GM21381 (cell line): Measurements from ENCODE around the gene APMAP.
A peak's percentile ranks its signal among the peaks of the same experiment; 100 is the strongest.
"Not testable (repeated sequence)": the region's sequence is repeated elsewhere in the genome, so short reads cannot be mapped to it uniquely, and the experiment has no call there.

Experiments
- ATAC-seq: cut with Tn5 transposase; IDR thresholded peaks from one replicate; pipeline ENCODE4 v1.9.1; 2021; ENCODE audit warnings: mild to moderate bottlenecking, moderate library complexity; ENCODE audit not compliant: unreplicated experiment

APMAP gene

GRCh38 chr20:24955045-24955444 lies 37.5 kb downstream of the APMAP start:
- ATAC-seq = peak; percentile 89

GRCh38 chr20:24954566-24954965 lies 38.0 kb downstream of the APMAP start:
- no peak for ATAC-seq

- no peak for ATAC-seq
These were observed 38.4 kb downstream of the APMAP start for GRCh38 chr20:24954151-24954550.

- no peak for ATAC-seq
These were observed 38.9 kb downstream of the APMAP start for GRCh38 chr20:24953621-24954133.

- no peak for ATAC-seq
These were observed 39.4 kb downstream of the APMAP start for GRCh38 chr20:24953209-24953575.

- ATAC-seq = no peak
These were observed 40.0 kb downstream of the APMAP start for GRCh38 chr20:24952376-24953208.

- ATAC-seq = no peak
These were observed 40.9 kb downstream of the APMAP start for GRCh38 chr20:24951536-24952083.

- no peak for ATAC-seq
These were observed 41.6 kb downstream of the APMAP start for GRCh38 chr20:24950836-24951525.

GRCh38 chr20:24950128-24950835 lies 42.3 kb downstream of the APMAP start:
- ATAC-seq = no peak

- ATAC-seq = no peak
These were observed 42.8 kb downstream of the APMAP start for GRCh38 chr20:24949756-24950127.

- ATAC-seq = peak; percentile 54
These were observed 43.4 kb downstream of the APMAP start, which contains the start of gene CST7 for GRCh38 chr20:24948939-24949679. CST7 (plus strand) TSS chr20:24949269; CDS start chr20:24949506, 237 bp downstream.

- not testable (repeated sequence) for ATAC-seq
These were observed 44.1 kb downstream of the APMAP start for GRCh38 chr20:24948396-24948938.

- ATAC-seq = not testable (repeated sequence)
These were observed 46.2 kb downstream of the APMAP start for GRCh38 chr20:24946376-24946775.

- ATAC-seq = no peak
These were observed 48.8 kb downstream of the APMAP start for GRCh38 chr20:24943731-24944130.

GRCh38 chr20:24943196-24943595 lies 49.4 kb downstream of the APMAP start:
- no peak for ATAC-seq

- no peak for ATAC-seq
These were observed 49.9 kb downstream of the APMAP start for GRCh38 chr20:24942679-24943078.

GRCh38 chr20:24939036-24939435 lies 53.5 kb downstream of the APMAP start:
- ATAC-seq = no peak

GRCh38 chr20:24938498-24938897 lies 54.1 kb downstream of the APMAP start:
- ATAC-seq = no peak

GRCh38 chr20:24937579-24937978 lies 55.0 kb downstream of the APMAP start:
- no peak for ATAC-seq
